B cell (primary cell): ENCODE results near the gene TAS1R2. TPM values are rescaled to one million over a fixed set of nuclear protein-coding genes. Genes with fewer than 3 reads are reported as not detected.
"Not testable (repeated sequence)": the region's sequence is repeated elsewhere in the genome, so short reads cannot be mapped to it uniquely, and the experiment has no call there.

ENCODE experiments used
- ATAC-seq: fragments of 200-7000 bp; cut with Tn5 transposase; one replicate; pipeline ENCODE4 v1.10.0; 2021; ENCODE audit warnings: low read depth, mild to moderate bottlenecking, moderate number of reproducible peaks, moderate library complexity
- CTCF ChIA-PET: fragments of 350-600 bp; sonication (Branson Sonifier 250); formaldehyde crosslinking; loops from one replicate; lab custom pipeline; 2021; ENCODE audit warnings: antibody characterized with exemption, inconsistent platforms; lab: Charles Lee
- POLR2A ChIA-PET: fragments of 350-600 bp; sonication (Branson Sonifier 250); formaldehyde crosslinking; loops from one replicate; lab custom pipeline; 2021; ENCODE audit warnings: antibody characterized with exemption; lab: Charles Lee
- DNase-seq: peaks from one replicate; pipeline ENCODE4 v3.0.0; 2013
- H2AFZ ChIP-seq: 2 replicates; pipeline ENCODE4 v1.6.1; 2012; ENCODE audit warnings: mild to moderate bottlenecking, low read depth, low read length; ENCODE audit not compliant: insufficient read depth, poor library complexity, severe bottlenecking
- H3K27ac ChIP-seq, 2 donors: 1 replicate in 1 of 2; 2 replicates in 1 of 2; pipeline ENCODE4 v1.5.1; 2012 to 2013; ENCODE audit warnings: low read length in 2 of 2, mild to moderate bottlenecking in 2 of 2, moderate library complexity in 1 of 2
- H3K27me3 ChIP-seq, 4 experiments: fragments of 200-600 bp in 1 of 4; sonication (generic) in 1 of 4; replicated peaks in 1 of 4; 1 replicate in 2 of 4; 2 replicates in 2 of 4; pipeline versions ENCODE4 v1.6.1 to v1.7.0; 2013 to 2016; ENCODE audit warnings: low read length in 3 of 4, mild to moderate bottlenecking in 2 of 4, mixed read lengths in 1 of 4, moderate library complexity in 1 of 4; ENCODE audit not compliant: insufficient read depth in 4 of 4, control insufficient read depth in 3 of 4; ENCODE audit errors: control extremely low read depth in 1 of 4
- H3K36me3 ChIP-seq, 2 experiments: replicated peaks in 1 of 2; 1 replicate in 1 of 2; 2 replicates in 1 of 2; pipeline versions ENCODE4 v1.6.1 to v1.7.1; 2013; ENCODE audit warnings: low read length in 1 of 2; ENCODE audit not compliant: insufficient read depth in 2 of 2, control insufficient read depth in 1 of 2; ENCODE audit errors: control extremely low read depth in 1 of 2, extremely low read depth in 1 of 2
- H3K4me1 ChIP-seq, 2 donors: fragments of 200-600 bp in 1 of 2; sonication (generic) in 1 of 2; 1 replicate in 1 of 2; 2 replicates in 1 of 2; pipeline versions ENCODE4 v1.5.1 to v1.6.1; 2013 to 2017; ENCODE audit warnings: low read length in 2 of 2; ENCODE audit not compliant: control insufficient read depth in 2 of 2, insufficient read depth in 2 of 2
- H3K4me2 ChIP-seq: replicated peaks from 2 replicates; pipeline ENCODE3; 2012; ENCODE audit warnings: mild to moderate bottlenecking, low read depth, low read length; ENCODE audit not compliant: poor library complexity, severe bottlenecking
- H3K4me3 ChIP-seq, 5 experiments: fragments of 200-600 bp in 1 of 5; sonication (generic) in 1 of 5; 1 replicate in 3 of 5; 2 replicates in 2 of 5; pipeline versions ENCODE4 v1.5.1 to v1.7.0; 2011 to 2016; ENCODE audit warnings: low read length in 4 of 5, mild to moderate bottlenecking in 4 of 5, low read depth in 2 of 5, control low read depth in 1 of 5, moderate library complexity in 1 of 5; ENCODE audit not compliant: insufficient read depth in 1 of 5; ENCODE audit errors: control extremely low read depth in 1 of 5, extremely low read depth in 1 of 5
- H3K79me2 ChIP-seq: fragments of 200-600 bp; sonication (generic); one replicate; pipeline ENCODE4 v1.6.0; 2016; ENCODE audit warnings: low read length; ENCODE audit not compliant: control insufficient read depth, insufficient read depth
- H3K9ac ChIP-seq: fragments of 200-600 bp; sonication (generic); 2 replicates; pipeline ENCODE4 v1.6.1; 2017; ENCODE audit warnings: mild to moderate bottlenecking, low read length, moderate library complexity
- H3K9me3 ChIP-seq, 3 donors: one replicate each; pipeline versions ENCODE4 v1.6.1 to v1.7.1; 2013; ENCODE audit warnings: low read length in 2 of 3; ENCODE audit not compliant: control insufficient read depth in 2 of 3, insufficient read depth in 1 of 3; ENCODE audit errors: control extremely low read depth in 1 of 3
- H4K20me1 ChIP-seq: 2 replicates; pipeline ENCODE4 v1.6.0; 2012; ENCODE audit warnings: mild to moderate bottlenecking, low read length; ENCODE audit not compliant: insufficient read depth, control insufficient read depth, poor library complexity, severe bottlenecking
- H3K27ac Mint-ChIP-seq: one replicate; pipeline ENCODE4 v1.8.0; 2021; ENCODE audit warnings: mixed read lengths
- H3K27me3 Mint-ChIP-seq: one replicate; pipeline ENCODE4 v1.8.0; 2021; ENCODE audit warnings: mixed read lengths
- H3K4me1 Mint-ChIP-seq: one replicate; pipeline ENCODE4 v1.8.0; 2021; ENCODE audit warnings: mixed read lengths
- H3K4me3 Mint-ChIP-seq: one replicate; pipeline ENCODE4 v1.8.0; 2021; ENCODE audit warnings: mixed read lengths
- H3K9me3 Mint-ChIP-seq: one replicate; pipeline ENCODE4 v1.8.0; 2022; ENCODE audit warnings: mixed read lengths; ENCODE audit not compliant: insufficient read depth
- CTCF ChIP-seq: fragments of 200-600 bp; IDR thresholded peaks from one replicate; pipeline ENCODE4 v1.8.0; 2022; ENCODE audit warnings: antibody characterized with exemption, mild to moderate bottlenecking
- EZH2 ChIP-seq: IDR thresholded peaks from 2 replicates; pipeline ENCODE4 v1.6.1; 2012; ENCODE audit warnings: borderline replicate concordance, low read depth, mild to moderate bottlenecking, moderate library complexity, low read length; ENCODE audit not compliant: insufficient read depth, poor library complexity, severe bottlenecking
- WGBS: methylation state at CpG from one replicate; pipeline ENCODE4 v1.1.5; 2013; ENCODE audit warnings: missing lambda C conversion rate; ENCODE audit not compliant: insufficient coverage; 5-methylcytosine and 5-hydroxymethylcytosine counted together
- intact Hi-C: fragments of 100-400 bp; cut with micrococcal nuclease; formaldehyde crosslinking; loops from one replicate; pipeline ENCODE4 v1.10.0; 2022
- polyA plus RNA-seq: library from polyadenylated mRNA; depleted of rRNA; stranded (reverse); fragments of >200 nt; gene quantifications from 2 replicates; pipeline ENCODE4 v1.2.3, GENCODE V29; 2012
- total RNA-seq, 2 donors: library from RNA; stranded (reverse); fragments of 120-200 nt in 1 of 2; gene quantifications; 1 replicate in 1 of 2; 2 replicates in 1 of 2; pipeline versions ENCODE4 v1.2.3 to v1.2.4, GENCODE V29; 2013 to 2022

TAS1R2 gene
- total and polyA plus RNA-seq, 2 donors (not counting 1 experiment from before 2014, with no cell fraction given) = not detected

- 95% methylated on average over 17 of the region's 17 CpGs for WGBS
These were observed 19.3 kb downstream of the TAS1R2 start for GRCh38 chr1:18840145-18840544.

DNA sequence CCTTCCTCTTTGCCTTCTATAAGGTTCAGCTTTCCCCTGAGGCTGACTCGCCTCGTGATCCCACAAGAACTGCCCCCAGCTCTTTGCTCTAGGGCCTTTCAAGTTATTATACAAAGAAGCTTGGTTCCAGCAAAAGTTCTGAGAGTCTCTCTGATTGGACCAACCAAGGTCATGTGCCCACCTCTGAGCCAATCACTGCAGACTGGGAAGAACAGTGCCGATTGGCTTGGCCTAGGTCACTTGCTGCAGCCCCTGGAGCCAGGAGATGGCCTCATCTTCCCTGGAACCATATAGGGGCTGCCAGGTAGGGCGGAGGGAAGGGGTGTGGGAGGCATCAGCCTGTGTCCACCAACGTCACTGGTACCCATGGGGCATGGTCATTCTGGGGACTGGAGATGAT is 22.8 kb downstream of the TAS1R2 start:
- peaks cover 0 to 7% (median 1%) of the 10 kb centered on the region in 4 experiments for H3K27me3 ChIP-seq
- H3K4me1 ChIP-seq = no peaks in the 10 kb centered on the region
- H3K4me2 ChIP-seq = no peak overlapping the region
- H3K27ac ChIP-seq = no peak overlapping the region
- Mint-ChIP-seq H3K27me3 (peaks cover 16% of the 10 kb centered on the region), H3K9me3 (no peaks in the 10 kb centered on the region), H3K27ac (no peak overlapping the region), H3K4me1 (no peaks in the 10 kb centered on the region), H3K4me3 (no peak overlapping the region)
- H2AFZ ChIP-seq = no peak overlapping the region
- ATAC-seq = no peak
- H3K36me3 ChIP-seq = no peaks in the 10 kb centered on the region
- DNase-seq = no peak
- no peak for TF ChIP-seq CTCF
- no peak for TF ChIP-seq EZH2
- peaks cover 0 to 26% (median 0%) of the 10 kb centered on the region in 3 donors for H3K9me3 ChIP-seq
- H3K9ac ChIP-seq = no peak overlapping the region
- H3K4me3 ChIP-seq = no peak overlapping the region
- no peaks in the 10 kb centered on the region for H3K79me2 ChIP-seq
- ChIA-PET POLR2A (no interaction called here), CTCF (interaction anchor here (0.5 to 1.2 kb wide), 2 partner anchors 14 to 554 kb away, joined by 3 to 4 read pairs; no protein-coding TSS in a partner anchor)
- no peaks in the 10 kb centered on the region for H4K20me1 ChIP-seq
- 70% methylated on average over 5 of the region's 5 CpGs for WGBS
- intact Hi-C loops = no loop called here

More at GRCh38 chr1:18840145-18840544, 19.3 kb downstream of the TAS1R2 start:
- H3K79me2 ChIP-seq = no peaks in the 10 kb centered on the region
- peaks cover 0 to 5% (median 0%) of the 10 kb centered on the region in 4 experiments for H3K27me3 ChIP-seq
- H3K4me2 ChIP-seq = no peak overlapping the region
- POLR2A ChIA-PET = no interaction called here
- H2AFZ ChIP-seq = no peak overlapping the region
- DNase-seq = no peak
- CTCF ChIA-PET = no interaction called here
- H3K4me3 ChIP-seq = no peak overlapping the region
- no peaks in the 10 kb centered on the region for H3K4me1 ChIP-seq
- intact Hi-C loops = no loop called here
- H3K27me3 Mint-ChIP-seq = peaks cover 20% of the 10 kb centered on the region
- no peak overlapping the region for H3K4me3 Mint-ChIP-seq
- ATAC-seq = no peak
- H3K9me3 Mint-ChIP-seq = peaks cover 6% of the 10 kb centered on the region
- no peaks in the 10 kb centered on the region for H4K20me1 ChIP-seq
- TF ChIP-seq CTCF (no peak), EZH2 (no peak)
- H3K4me1 Mint-ChIP-seq = no peaks in the 10 kb centered on the region
- H3K27ac Mint-ChIP-seq = no peak overlapping the region
- peaks cover 0 to 22% (median 0%) of the 10 kb centered on the region in 3 donors for H3K9me3 ChIP-seq
- H3K36me3 ChIP-seq = no peaks in the 10 kb centered on the region
- no peak overlapping the region for H3K9ac ChIP-seq
- no peak overlapping the region for H3K27ac ChIP-seq

DNA sequence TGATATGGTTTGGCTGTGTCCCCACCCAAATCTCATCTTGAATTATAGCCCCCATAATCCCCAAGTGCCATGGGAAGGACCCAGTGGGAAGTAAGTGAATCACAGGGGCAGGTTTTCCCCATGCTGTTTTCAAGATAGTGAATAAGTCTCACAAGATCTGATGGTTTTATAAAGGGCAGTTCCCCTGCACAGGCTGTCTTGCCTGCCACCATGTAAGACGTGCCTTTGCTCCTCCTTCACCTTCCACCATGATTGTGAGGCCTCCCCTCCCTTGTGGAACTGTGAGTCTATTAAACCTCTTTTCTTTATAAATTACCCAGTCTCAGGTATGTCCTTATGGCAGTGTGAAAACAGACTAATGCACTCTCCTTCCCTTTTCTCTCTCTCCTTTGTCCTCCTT is 27.1 kb downstream of the TAS1R2 start:
- intact Hi-C loops, H4K20me1 ChIP-seq, H3K27ac ChIP-seq, H3K79me2 ChIP-seq, H2AFZ ChIP-seq, H3K4me1 ChIP-seq, H3K4me2 ChIP-seq, DNase-seq, CTCF ChIA-PET, H3K36me3 ChIP-seq, H3K27me3 Mint-ChIP-seq, H3K4me3 Mint-ChIP-seq, POLR2A ChIA-PET, H3K27ac Mint-ChIP-seq, H3K9ac ChIP-seq, H3K27me3 ChIP-seq, H3K4me1 Mint-ChIP-seq, H3K4me3 ChIP-seq, ATAC-seq, H3K9me3 Mint-ChIP-seq: not testable (repeated sequence)
- peaks cover 0 to 41% (median 0%) of the 10 kb centered on the region in 3 donors for H3K9me3 ChIP-seq
- WGBS = no CpG with 5 or more reads among the region's 1 CpG
